PC-9 (cell line): ENCODE results near the gene COPG1. TPM values are rescaled to one million over a fixed set of nuclear protein-coding genes. Genes with fewer than 3 reads are reported as not detected.

ENCODE experiments used
- BruUV-seq: library from RNA; stranded (reverse); fragments of 400-500 nt; replicated peaks from 2 replicates; lab custom pipeline; 2021; lab: Mats Ljungman, UMichigan
- CTCF ChIA-PET: fragments of 300-600 bp; sonication (Branson Sonifier 250); formaldehyde crosslinking; loops from one replicate; lab custom pipeline; 2022; ENCODE audit warnings: antibody characterized with exemption; lab: Charles Lee
- POLR2A ChIA-PET: fragments of 300-600 bp; sonication (Branson Sonifier 250); formaldehyde crosslinking; loops from one replicate; lab custom pipeline; 2022; ENCODE audit warnings: antibody characterized with exemption; ENCODE audit not compliant: unreplicated experiment; lab: Charles Lee
- DNase-seq, 2 experiments: peaks; one replicate each; pipeline versions ENCODE4 v3.0.0 to v3.0.0-alpha.2; 2015 to 2022; ENCODE audit warnings: mixed read lengths in 1 of 2
- H2AFZ ChIP-seq: fragments of 200-600 bp; sonication (generic); 2 replicates; pipeline ENCODE4 v1.8.1; 2017; ENCODE audit warnings: antibody characterized with exemption
- H3F3A ChIP-seq: fragments of 200-600 bp; sonication (generic); 2 replicates; pipeline ENCODE4 v1.8.1; 2017; ENCODE audit warnings: antibody characterized with exemption, mild to moderate bottlenecking, low read depth; ENCODE audit not compliant: insufficient read depth
- H3K27ac ChIP-seq: fragments of 200-600 bp; sonication (generic); 2 replicates; pipeline ENCODE4 v1.6.1; 2016; ENCODE audit warnings: mixed run types
- H3K27me3 ChIP-seq: fragments of 200-600 bp; sonication (generic); 2 replicates; pipeline ENCODE4 v1.6.1; 2016; ENCODE audit warnings: low read depth, mixed run types; ENCODE audit not compliant: insufficient read depth
- H3K36me3 ChIP-seq: fragments of 200-600 bp; sonication (generic); 2 replicates; pipeline ENCODE4 v1.6.1; 2016; ENCODE audit warnings: low read depth, mixed run types
- H3K4me1 ChIP-seq: fragments of 200-600 bp; sonication (generic); replicated peaks from 2 replicates; pipeline ENCODE4 v1.6.1; 2016; ENCODE audit warnings: mixed run types; ENCODE audit not compliant: insufficient read depth
- H3K4me2 ChIP-seq: fragments of 200-600 bp; sonication (generic); 2 replicates; pipeline ENCODE4 v1.6.1; 2017; ENCODE audit warnings: mixed run types
- H3K4me3 ChIP-seq: fragments of 200-600 bp; sonication (generic); 2 replicates; pipeline ENCODE4 v1.6.1; 2016; ENCODE audit warnings: mixed run types
- H3K79me2 ChIP-seq: fragments of 200-600 bp; sonication (generic); 2 replicates; pipeline ENCODE4 v1.6.1; 2017; ENCODE audit warnings: low read depth, mixed run types
- H3K9me2 ChIP-seq: fragments of 200-600 bp; sonication (generic); 2 replicates; pipeline ENCODE4 v1.8.1; 2017; ENCODE audit warnings: mild to moderate bottlenecking; ENCODE audit not compliant: insufficient read depth
- H3K9me3 ChIP-seq: fragments of 200-600 bp; sonication (generic); 2 replicates; pipeline ENCODE4 v1.8.1; 2016; ENCODE audit warnings: low read depth; ENCODE audit not compliant: insufficient read depth
- H4K20me1 ChIP-seq: fragments of 200-600 bp; sonication (generic); 2 replicates; pipeline ENCODE4 v1.8.1; 2017; ENCODE audit not compliant: insufficient read depth
- EZH2 ChIP-seq: fragments of 200-600 bp; sonication (generic); IDR thresholded peaks from 2 replicates; pipeline ENCODE4 v1.8.0; 2017; ENCODE audit warnings: antibody characterized with exemption, low read depth
- intact Hi-C: fragments of 100-400 bp; cut with micrococcal nuclease; formaldehyde crosslinking; loops from one replicate; pipeline ENCODE4 v1.10.0; 2022; ENCODE audit not compliant: unreplicated experiment
- total RNA-seq: library from RNA; stranded (reverse); gene quantifications from 2 replicates; pipeline ENCODE4 v1.2.3, GENCODE V29; 2021
- TF ChIP-seq, protein P1 (sequence below): fragments of 200-600 bp; sonication (generic); conservative IDR thresholded peaks from 2 replicates; pipeline ENCODE4 v1.6.1; 2017; ENCODE audit warnings: mixed run types, antibody characterized with exemption, mild to moderate bottlenecking, moderate library complexity

The COPG1 gene
- total RNA-seq, 1 experiment from 2014 or later, result 212 TPM

GRCh38 chr3:129323651-129324294 lies 74.4 kb downstream of the COPG1 start:
- H3K4me2 ChIP-seq, result no peak overlapping the region
- BruUV-seq, result no TSS peak
- no peaks in the 10 kb centered on the region for H4K20me1 ChIP-seq
- POLR2A ChIA-PET, result no interaction called here
- H3K4me3 ChIP-seq, result no peak overlapping the region
- DNase-seq, result no peak
- H3K27ac ChIP-seq, result no peak overlapping the region
- no peaks in the 10 kb centered on the region for H3K4me1 ChIP-seq
- no peak overlapping the region for H2AFZ ChIP-seq
- no peaks in the 10 kb centered on the region for H3K27me3 ChIP-seq
- intact Hi-C loops, result no loop called here
- H3K9me3 ChIP-seq, result no peaks in the 10 kb centered on the region
- TF ChIP-seq, protein P1, sequence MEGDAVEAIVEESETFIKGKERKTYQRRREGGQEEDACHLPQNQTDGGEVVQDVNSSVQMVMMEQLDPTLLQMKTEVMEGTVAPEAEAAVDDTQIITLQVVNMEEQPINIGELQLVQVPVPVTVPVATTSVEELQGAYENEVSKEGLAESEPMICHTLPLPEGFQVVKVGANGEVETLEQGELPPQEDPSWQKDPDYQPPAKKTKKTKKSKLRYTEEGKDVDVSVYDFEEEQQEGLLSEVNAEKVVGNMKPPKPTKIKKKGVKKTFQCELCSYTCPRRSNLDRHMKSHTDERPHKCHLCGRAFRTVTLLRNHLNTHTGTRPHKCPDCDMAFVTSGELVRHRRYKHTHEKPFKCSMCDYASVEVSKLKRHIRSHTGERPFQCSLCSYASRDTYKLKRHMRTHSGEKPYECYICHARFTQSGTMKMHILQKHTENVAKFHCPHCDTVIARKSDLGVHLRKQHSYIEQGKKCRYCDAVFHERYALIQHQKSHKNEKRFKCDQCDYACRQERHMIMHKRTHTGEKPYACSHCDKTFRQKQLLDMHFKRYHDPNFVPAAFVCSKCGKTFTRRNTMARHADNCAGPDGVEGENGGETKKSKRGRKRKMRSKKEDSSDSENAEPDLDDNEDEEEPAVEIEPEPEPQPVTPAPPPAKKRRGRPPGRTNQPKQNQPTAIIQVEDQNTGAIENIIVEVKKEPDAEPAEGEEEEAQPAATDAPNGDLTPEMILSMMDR, result no peak; the same call in 1 of the 2 replicates
- TF ChIP-seq EZH2, result no peak
- H3K36me3 ChIP-seq, result no peaks in the 10 kb centered on the region
- H3F3A ChIP-seq, result no peaks in the 10 kb centered on the region
- no peaks in the 10 kb centered on the region for H3K79me2 ChIP-seq
- no peaks in the 10 kb centered on the region for H3K9me2 ChIP-seq
- CTCF ChIA-PET, result interaction anchor here (0.6 to 0.9 kb wide), 2 partner anchors 14 to 353 kb away, joined by 3 to 10 read pairs; no protein-coding TSS in a partner anchor

DNA sequence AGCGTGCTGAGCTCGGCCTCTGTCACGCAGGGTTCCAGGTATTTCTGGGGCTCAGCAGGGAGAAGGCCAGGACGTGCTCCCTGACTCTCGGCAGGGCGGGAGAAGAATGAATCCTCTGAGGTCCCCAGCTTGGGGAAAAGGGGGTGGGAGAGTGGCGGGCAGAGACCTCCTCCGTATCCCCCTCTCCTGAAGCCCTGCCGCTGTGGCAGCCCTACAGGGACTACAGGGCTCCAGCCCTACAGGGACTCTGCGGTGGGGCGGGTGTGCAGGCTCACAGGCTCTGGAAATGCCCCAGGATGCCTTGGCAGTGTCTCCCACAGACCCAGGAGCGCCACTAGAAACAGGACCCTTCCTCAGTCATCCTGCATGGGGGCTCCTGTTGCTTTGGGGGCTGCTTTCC lies 75.4 kb downstream of the COPG1 start:
- TF ChIP-seq EZH2, result no peak
- TF ChIP-seq, protein P1, result no peak
- intact Hi-C loops, result loop anchor here (5.0 kb wide), 1 partner anchor 502 kb away; no protein-coding TSS in a partner anchor
- no peak for DNase-seq
- BruUV-seq, result no TSS peak
- Histone ChIP-seq H3F3A (no peaks in the 10 kb centered on the region), H3K4me3 (no peak overlapping the region), H4K20me1 (no peaks in the 10 kb centered on the region), H3K9me3 (no peaks in the 10 kb centered on the region), H3K36me3 (no peaks in the 10 kb centered on the region), H3K79me2 (no peaks in the 10 kb centered on the region), H3K4me1 (no peaks in the 10 kb centered on the region), H3K9me2 (no peaks in the 10 kb centered on the region), H3K27ac (no peak overlapping the region), H3K27me3 (no peaks in the 10 kb centered on the region), H2AFZ (no peak overlapping the region), H3K4me2 (no peak overlapping the region)
- CTCF ChIA-PET, result no interaction called here
- POLR2A ChIA-PET, result no interaction called here

GRCh38 chr3:129325383-129325782 lies 76.0 kb downstream of the COPG1 start:
- no peak overlapping the region for H3K4me2 ChIP-seq
- no TSS peak for BruUV-seq
- H3K27ac ChIP-seq, result no peak overlapping the region
- H4K20me1 ChIP-seq, result no peaks in the 10 kb centered on the region
- H3F3A ChIP-seq, result no peaks in the 10 kb centered on the region
- no peaks in the 10 kb centered on the region for H3K79me2 ChIP-seq
- TF ChIP-seq, protein P1, result no peak
- TF ChIP-seq EZH2, result no peak
- H2AFZ ChIP-seq, result no peak overlapping the region
- intact Hi-C loops, result loop anchor here (5.0 kb wide), 1 partner anchor 502 kb away; no protein-coding TSS in a partner anchor
- H3K4me1 ChIP-seq, result no peaks in the 10 kb centered on the region
- no peaks in the 10 kb centered on the region for H3K9me3 ChIP-seq
- H3K36me3 ChIP-seq, result no peaks in the 10 kb centered on the region
- DNase-seq, result no peak
- H3K4me3 ChIP-seq, result no peak overlapping the region
- no peaks in the 10 kb centered on the region for H3K27me3 ChIP-seq
- H3K9me2 ChIP-seq, result no peaks in the 10 kb centered on the region
- ChIA-PET CTCF (no interaction called here), POLR2A (no interaction called here)
